HG02970 (cell line): ENCODE measurements around the gene CDK6.

Source experiments
- ATAC-seq: cut with Tn5 transposase; IDR thresholded peaks from one replicate; pipeline ENCODE4 v1.9.1; 2021; ENCODE audit warnings: mild to moderate bottlenecking, moderate library complexity, moderate number of reproducible peaks; ENCODE audit not compliant: unreplicated experiment, low FRiP score

Gene CDK6

DNA sequence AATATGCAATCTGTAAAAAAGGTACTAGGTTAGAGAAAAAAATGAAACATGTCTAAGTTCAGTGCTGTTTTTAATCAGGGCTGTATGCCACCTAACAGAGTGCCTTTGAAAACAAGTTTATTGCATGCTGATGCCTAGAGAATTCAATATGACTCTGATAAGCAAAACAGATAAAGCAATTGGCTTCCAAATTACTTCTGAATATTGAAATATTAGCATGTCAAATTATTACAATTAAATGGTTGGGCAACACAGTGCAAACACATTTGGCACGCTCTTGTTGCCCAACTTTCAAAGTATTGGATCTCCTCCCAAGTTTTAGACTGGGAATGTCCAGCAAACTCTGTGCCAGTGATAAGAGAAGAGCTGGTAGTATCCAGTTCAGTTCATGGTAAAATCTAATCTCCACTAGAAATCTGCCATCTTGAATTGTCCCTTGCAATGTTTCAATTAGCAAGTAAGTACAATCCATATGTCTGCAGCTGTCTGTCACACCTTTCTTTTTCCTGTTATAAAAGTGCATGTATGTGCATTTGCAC, 181.0 kb downstream of the CDK6 start:
- ATAC-seq: no peak

DNA sequence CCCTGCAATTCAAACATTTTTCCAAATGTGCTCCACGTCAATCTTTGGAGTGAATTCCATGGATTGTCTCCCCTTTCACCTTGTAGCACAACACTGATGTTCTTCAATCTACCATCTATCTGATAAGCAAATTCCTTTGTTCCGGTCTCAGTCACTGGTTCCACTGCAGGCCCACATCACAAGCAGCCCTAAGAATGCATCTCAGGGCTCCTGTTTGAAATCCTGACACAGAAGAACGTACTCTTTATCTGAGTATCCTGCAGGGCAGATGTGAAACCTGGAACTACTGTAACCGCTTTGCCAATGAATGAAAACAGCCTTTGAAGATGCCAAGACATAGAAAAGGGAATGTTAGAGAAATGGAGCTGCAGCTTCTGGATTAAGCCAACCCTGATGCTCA, 183.2 kb downstream of the CDK6 start:
- ATAC-seq: no peak

DNA sequence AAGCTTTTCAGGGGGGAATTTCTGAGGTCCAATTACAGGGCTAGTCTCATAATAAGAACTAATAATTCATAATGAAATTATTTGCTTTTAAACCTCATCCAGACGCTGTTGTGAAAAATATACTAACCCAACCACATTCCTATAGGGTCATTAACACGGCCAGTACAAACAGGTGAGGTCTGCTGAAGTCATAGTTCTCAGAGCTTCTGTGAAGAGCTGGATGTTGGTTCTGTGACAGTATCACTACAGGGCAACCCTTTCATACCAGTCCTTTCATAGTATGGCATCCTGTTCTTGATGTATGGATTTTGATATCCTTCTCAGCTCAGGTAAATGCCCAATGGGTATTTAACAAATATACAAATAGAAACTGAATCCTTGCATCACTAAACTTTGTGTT, 183.8 kb downstream of the CDK6 start:
- no peak for ATAC-seq

DNA sequence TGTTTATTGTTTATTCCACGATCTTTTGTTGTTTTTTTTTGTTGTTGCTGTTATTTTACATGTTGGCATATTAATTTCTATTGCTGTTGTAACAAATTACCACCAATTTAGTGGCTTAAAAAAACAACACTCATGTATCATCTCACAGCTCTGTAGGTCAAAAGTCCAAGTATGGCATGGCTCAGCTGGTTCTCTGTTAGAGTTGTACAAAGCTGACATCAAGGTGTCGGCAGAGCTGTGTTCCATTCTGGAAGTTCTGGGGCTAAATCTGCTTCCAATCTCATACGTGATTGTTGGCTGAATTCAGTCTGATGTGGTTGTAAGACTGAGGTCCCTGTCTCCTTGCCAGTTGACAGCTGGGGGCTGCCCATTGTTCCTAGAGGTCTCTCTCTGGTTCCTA, 186.0 kb downstream of the CDK6 start:
- no peak for ATAC-seq

DNA sequence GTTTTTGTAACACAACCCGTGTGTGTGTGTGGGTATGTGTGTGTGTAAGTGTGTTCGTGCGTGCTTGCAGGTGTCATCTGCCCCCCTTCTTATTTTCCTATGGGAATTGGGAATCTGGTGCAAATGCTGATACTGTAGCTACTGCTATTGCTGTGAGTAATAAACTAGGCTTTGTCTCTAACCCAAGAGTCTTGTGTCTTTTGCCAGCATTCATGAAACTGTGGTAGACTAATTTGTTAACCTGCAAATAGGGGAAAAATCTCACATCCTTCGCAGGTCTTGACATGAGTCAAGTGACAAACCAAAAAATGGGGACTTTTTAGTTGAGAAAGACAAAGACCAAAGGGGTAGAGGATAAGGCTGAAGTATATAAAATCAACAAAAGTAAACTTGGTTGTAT, 188.3 kb downstream of the CDK6 start:
- ATAC-seq: peak; percentile 49

DNA sequence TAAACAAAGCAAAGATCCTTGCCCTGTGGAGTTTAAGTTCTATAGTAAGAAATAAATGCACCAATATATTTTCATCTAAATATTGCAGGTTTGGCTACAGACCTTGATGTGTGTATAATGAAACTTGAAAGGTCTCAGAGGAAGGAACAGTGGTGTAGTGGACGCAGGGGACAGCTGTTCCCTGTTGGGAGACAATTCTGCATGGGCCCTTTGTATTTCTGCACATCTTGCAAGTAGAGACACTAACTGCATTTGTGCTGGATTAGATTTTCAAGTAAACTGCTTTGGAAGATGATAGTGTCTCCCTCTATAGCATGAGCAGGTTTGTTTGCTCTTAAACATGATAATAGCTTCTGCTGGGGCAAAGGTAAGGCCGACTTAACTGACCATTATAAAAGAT, 188.7 kb downstream of the CDK6 start:
- ATAC-seq: no peak

DNA sequence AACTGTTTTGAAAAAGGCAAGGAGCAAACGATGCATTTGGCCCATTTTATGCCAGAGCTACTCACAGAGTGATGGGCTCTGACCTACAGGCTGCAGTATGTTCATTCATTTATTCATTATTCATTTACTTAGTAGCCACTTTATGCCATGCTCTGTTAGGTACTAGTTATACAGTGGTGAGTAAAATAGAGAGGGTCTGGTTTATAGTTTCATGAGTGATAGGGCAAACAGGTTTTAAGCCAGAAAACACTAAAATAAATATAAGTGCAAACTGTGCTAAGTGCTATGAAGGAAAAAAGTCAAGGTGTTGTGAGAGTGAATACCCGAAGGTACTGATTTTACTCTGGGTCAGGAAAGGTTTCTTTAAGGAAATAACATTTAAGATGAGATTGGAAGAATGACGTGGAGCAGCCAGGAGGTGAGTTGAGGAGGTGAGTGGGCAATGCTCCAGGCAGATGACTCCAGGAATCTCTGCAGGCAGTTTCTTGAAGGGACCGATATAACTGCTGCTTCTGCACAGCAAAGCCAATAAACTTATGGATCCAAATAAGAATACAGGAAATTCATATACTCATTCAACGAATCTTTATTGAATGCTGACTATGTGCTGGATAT, 189.3 kb downstream of the CDK6 start:
- no peak for ATAC-seq

DNA sequence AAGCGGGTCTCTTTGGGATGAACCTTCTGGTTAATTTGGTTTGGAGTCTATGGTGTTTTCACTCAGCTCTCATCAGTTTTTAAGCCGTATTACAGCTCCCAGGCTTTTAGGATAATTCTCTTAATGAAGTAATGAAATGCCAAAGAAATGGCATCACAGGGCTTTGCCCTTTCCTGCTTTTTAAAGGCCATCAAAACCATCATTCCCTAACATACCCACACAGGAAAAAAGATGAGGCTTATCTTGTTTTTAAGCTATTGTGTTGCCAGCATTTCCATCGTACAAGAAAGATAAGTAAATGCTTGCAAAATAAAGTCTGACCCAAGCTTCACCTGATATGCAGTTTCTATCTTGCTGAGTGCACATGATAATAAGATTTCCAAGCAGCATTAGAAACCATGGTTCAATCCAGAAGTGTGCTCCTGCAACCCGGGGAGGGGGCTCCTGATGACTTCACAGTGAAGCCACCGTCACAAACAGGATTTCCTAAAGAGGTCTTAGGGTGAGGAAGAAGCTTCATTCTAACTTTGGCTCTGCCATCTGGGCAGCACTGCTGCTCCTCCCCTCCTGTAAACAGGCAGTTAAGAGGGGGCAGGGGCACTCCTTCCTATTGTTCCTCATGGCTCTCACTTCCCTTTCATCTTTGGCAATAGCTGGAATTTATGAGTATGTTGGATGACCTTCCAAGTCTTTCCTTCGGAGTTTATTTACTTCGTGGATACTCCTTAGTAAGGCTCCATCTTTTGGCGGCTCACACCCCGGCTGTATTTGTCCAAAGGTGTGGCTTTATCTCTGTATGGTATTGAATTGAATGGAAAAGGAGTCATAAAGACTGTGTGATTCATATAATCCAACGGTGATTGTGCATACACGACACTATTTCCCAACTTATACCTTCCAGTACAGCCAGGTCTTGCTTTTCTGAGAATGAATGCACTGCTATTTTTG, 191.0 kb downstream of the CDK6 start:
- ATAC-seq: no peak

DNA sequence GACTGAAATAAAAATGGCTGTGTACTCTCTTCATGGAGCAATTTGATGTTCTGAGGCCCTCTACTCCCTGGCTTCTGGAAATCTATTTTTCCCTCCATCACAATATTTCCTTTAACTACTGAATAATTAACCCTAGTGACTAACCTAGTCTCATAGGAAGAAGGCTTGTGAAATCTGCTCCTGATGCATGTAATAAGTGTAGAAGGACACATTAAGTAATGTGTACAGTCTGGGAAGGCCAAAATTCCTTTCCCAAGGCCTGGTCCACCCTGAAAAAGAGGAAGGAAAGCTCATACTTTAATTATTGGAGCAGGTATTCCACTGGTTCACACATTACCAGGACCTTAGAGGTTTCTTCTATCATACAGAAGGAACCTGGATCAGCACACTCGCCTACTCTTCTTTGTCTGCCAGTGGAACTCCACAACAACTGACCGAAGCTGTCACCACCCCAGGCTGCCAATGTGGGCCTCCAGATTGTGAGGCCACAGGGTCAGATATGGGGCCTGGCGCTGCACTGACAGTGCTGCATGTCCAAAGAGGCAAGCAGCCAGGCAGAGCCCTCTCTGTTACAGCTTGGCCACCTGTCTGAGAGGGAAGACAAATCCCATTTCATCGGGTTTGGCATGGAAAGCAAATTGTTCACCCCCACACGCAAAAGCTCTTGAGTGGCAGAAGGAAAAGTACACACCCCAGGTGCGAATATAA, 191.8 kb downstream of the CDK6 start:
- no peak for ATAC-seq

DNA sequence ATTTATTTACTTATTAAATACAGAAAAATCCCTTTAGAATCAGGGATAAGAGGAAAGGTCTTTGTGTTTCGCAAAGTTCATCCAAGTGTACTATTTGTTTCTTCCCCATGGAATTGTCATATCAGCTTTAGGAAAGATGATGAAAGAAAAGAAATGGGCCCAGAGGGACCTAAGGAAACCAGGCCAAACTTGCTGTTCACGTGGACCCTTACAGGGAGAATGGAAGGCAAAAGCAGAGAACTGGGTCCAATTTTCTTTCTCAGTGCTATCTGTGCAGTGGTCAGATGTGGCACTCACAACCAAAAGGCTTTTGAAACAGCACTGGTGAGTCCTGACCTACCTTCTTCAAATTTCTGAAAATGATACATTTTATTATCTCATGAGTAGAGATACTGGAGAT, 192.6 kb downstream of the CDK6 start:
- ATAC-seq: no peak

DNA sequence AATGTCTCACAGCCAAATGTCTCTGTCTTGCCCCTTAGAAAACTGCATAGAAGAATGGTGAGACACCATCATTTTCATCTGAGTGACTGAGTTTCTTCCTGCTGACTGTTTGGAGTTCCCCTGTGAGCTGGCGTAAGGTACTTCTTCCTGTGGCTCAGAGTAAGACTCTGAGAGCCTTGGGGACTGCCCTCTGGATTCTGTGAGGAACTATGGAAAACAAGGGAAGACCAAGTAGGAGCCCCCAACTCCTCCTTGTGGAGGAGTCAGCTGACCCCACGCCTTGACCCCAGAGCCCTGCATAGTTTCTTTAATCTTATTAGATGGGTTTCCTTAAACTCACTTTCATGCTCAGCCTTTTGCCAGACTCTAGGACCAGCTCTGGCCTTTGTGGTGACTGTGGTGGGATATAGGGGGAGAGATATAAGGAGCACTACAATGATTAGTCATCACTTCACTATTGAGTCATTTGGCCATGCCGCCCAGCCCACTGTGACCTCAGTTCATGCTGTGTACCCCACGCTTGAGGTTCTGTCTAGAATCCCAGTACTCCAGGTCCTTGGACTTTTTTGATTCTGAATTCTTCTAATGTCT, 194.4 kb downstream of the CDK6 start:
- ATAC-seq: peak; percentile 73

DNA sequence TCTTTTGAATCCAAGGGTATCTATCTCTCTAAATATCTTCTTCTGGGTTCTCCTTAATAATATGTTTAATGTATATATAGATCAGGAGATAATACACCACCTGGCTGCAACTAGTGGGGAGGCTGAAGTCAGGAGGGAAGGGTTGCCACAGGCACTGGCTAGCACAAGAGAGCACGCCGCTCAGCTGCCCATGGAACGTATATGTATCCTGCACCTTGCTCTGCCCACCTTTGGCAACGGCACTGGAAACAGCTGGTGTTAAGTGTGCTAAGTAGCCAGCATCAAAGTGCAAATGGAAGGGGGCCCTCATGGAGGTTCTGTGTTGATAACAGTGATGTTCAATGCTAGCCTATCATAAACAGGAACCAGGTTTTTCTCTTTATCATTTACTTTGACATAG, 196.4 kb downstream of the CDK6 start:
- ATAC-seq: no peak

DNA sequence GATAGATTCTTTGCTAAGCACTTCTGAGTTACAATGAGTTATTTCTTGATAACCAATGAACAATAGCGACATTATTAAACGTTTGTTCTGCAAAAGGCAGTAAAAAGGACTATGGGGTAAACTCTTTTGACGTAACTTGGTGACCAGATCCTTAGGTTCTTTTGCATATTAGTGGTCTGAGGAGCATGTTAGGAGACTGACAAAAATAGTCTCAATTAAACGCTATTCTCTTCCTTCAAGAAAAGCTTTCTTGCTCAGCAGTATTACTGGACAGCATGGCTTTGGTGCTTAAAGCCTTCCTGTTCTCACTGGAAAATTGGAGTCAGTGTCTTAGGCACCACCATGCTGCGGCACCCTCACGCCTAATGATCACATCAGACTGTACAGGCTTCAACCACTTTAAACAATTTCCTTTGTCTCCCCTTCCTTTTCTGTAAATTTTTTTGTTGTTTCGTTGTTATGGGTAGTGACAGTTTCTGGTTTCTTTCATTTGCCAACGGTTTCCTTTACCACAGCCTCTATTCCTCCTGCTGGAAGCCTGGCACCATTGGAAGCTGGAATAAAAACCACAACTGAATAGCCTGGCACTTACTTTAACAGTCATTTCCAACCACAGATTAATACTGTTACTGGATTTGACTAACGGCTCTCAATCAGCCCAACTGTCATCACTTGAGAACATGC, 197.0 kb downstream of the CDK6 start:
- ATAC-seq: no peak

DNA sequence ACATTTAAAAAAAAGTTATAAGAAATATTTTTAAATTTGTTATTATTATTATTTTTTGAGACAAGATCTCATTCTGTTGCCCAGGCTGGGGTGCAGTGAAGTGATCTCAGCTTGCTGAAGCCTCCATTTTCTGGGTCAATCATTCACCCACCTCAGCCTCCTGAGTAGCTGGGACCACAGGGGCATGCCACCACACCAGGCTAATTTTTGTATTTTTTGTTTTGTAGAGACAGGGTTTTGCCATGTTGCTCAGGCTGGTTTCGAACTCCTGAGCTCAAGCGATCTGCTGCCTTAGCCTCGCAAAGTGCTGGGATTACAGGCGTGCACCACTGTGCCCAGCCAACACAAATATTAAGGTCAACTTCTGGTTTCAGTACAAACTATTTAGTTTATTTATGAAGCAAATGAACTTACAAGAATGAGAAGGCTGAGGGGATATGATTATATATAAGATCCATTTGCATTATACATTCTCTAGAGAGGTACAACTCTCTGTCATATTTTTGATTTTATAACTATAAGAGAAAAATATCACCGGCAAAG, 200.3 kb downstream of the CDK6 start:
- no peak for ATAC-seq

DNA sequence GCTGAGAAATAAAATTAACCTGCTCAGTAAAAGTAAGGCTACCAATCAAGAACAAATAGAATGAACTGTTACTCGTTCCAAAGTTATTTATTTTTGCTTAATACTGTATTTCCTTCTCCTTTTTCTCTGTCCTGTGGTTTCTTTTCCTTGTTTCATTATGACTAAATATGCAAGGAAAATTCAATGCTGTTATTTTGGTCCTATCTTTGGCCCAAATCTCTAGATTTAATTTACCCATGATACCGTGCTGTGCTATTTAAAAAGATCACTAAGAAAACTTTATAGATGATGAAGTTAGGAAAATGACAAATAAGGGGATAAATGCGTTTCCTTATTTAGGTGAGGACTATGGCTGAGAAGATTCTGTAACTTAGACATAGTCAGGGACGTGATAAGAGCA, 200.8 kb downstream of the CDK6 start:
- ATAC-seq: no peak

DNA sequence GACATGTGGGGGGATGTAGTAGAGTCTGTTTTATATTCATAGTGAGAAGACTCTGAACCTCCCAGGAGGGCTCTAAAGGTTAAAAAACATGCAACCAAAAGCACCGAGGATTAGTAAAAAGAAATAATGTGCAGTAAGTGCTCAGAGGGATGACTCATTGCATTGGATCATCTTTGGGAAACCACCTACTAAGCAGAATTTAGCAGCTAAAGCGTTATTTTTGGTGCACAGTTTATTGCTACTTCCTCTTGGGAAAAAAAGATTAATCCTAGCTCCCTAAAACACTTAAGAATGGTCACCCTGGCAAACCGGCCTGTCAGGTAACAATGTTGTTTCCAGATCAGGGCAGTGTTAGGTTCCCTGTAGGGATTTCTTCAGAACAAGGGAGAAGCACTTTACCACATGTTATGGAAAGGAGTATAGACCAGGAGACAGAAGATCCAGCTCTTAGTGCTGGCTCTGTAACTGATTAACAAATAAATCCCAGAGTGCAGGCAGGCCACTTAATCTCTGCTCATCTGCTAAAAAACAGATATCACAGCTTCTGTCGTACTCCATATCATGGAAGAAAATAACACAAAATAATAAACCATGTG, 201.4 kb downstream of the CDK6 start:
- ATAC-seq: no peak

DNA sequence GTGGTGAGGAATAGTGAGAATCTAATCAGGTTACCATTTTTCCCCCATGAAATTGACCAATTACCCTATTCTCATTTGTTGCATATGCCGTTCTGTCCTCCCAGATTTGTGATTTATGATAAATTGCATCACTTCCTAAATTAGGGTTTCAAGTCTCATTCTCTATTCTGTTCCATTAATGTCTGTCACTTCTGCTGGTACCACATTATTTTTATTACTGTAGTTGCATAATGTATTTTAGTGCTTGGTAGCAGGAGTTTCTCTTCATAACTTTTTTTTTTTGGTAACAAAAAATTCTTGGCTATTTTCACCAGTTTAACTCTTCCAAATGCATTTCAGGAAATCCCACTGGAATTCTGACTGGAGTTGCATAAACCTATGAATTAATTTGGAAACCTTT, 202.2 kb downstream of the CDK6 start:
- ATAC-seq: no peak

DNA sequence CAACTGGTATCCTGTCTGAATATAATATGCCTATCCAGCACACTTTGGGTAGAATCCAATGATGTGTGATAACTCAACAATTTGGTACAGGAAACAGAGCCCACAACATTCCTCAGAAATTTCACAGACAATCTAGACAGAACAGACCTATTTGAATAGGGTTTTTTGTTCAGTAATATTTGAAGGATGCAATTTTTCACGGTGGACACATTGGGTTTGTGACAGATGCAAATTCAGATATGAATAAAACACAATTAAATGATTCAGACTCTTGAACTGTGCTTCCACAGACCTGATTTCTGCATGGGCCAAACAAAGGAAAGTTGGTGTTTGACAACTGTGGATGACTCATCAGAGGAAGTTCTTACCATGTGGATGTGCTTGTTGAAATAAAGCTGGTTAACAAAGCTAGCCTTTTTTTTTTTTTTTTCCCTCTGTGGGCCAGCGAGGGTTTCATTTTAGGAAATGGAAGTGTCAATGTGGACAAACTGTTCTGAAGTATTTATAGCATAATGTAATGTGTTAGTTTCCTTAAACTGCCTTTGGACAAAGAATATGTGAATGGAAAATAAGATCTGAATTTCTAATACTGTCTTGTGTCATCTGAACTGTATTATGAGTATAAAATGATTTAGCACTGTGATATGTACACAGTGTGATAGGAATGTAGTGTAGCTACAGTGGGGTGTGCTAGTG, 203.0 kb downstream of the CDK6 start:
- no peak for ATAC-seq

DNA sequence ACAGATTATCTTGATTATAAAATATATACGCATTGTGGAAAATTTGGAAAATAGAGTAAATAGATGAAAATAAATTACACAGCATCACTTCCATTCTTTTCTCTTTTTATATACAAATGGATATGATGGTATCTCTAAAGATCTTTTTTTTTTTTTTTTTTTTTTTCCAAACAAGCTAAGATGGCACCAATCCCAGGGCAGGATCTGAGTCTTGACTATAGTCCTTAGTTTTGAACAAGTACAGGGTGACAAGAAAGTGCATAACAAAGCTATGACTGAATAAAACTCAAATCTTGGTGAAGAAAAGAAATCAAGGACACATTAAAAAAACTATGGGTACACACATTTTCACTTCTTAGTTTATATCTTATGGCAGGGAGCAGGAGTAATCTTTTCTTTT, 203.6 kb downstream of the CDK6 start:
- ATAC-seq: no peak
